ENCODE results near the gene DCAF6.
"Not testable (repeated sequence)": the region's sequence is repeated elsewhere in the genome, so short reads cannot be mapped to it uniquely, and the experiment has no call there.

Gene DCAF6

GRCh38 chr1:167936068-167936929 lies at the start of gene DCAF6:
TSS of gene DCAF6 (plus strand) at chr1:167936683. CDS start at chr1:167936912, 229 bp downstream.
- DNase-seq (ENCODE audit: low read depth in 4 of 4, low spot score in 1 of 4): peak; percentile 82 to 89 (median 86)

- not testable (repeated sequence) for DNase-seq (ENCODE audit: low read depth in 4 of 4, low spot score in 1 of 4)
These were observed 49.3 kb upstream of the DCAF6 start for GRCh38 chr1:167887187-167887586.

GRCh38 chr1:167890400-167890799 lies 46.1 kb upstream of the DCAF6 start:
- DNase-seq (ENCODE audit: low read depth in 4 of 4, low spot score in 1 of 4): no peak

GRCh38 chr1:167893798-167894197 lies 42.7 kb upstream of the DCAF6 start:
- DNase-seq (ENCODE audit: low read depth in 4 of 4, low spot score in 1 of 4): no peak

GRCh38 chr1:167898578-167899222 lies 37.8 kb upstream of the DCAF6 start:
- DNase-seq (ENCODE audit: low read depth in 4 of 4, low spot score in 1 of 4): no peak

GRCh38 chr1:167899253-167899681 lies 37.2 kb upstream of the DCAF6 start:
- DNase-seq (ENCODE audit: low read depth in 4 of 4, low spot score in 1 of 4): no peak

- DNase-seq (ENCODE audit: low read depth in 4 of 4, low spot score in 1 of 4): no peak
These were observed 35.6 kb upstream of the DCAF6 start for GRCh38 chr1:167900907-167901306.

GRCh38 chr1:167904652-167905130 lies 31.8 kb upstream of the DCAF6 start:
- no peak for DNase-seq (ENCODE audit: low read depth in 4 of 4, low spot score in 1 of 4)

- no peak for DNase-seq (ENCODE audit: low read depth in 4 of 4, low spot score in 1 of 4)
These were observed 31.3 kb upstream of the DCAF6 start for GRCh38 chr1:167905182-167905581.

GRCh38 chr1:167905671-167906070 lies 30.8 kb upstream of the DCAF6 start:
- DNase-seq (ENCODE audit: low read depth in 4 of 4, low spot score in 1 of 4): no peak

- DNase-seq (ENCODE audit: low read depth in 4 of 4, low spot score in 1 of 4): no peak
These were observed 26.7 kb upstream of the DCAF6 start for GRCh38 chr1:167909691-167910180.

- DNase-seq (ENCODE audit: low read depth in 4 of 4, low spot score in 1 of 4): no peak
These were observed 26.0 kb upstream of the DCAF6 start for GRCh38 chr1:167910530-167910929.

GRCh38 chr1:167911413-167911812 lies 25.1 kb upstream of the DCAF6 start:
- no peak for DNase-seq (ENCODE audit: low read depth in 4 of 4, low spot score in 1 of 4)

GRCh38 chr1:167912294-167912693 lies 24.2 kb upstream of the DCAF6 start:
- no peak for DNase-seq (ENCODE audit: low read depth in 4 of 4, low spot score in 1 of 4)

GRCh38 chr1:167913895-167914496 lies 22.5 kb upstream of the DCAF6 start, which contains the start of gene ADCY10:
TSS of gene ADCY10 (minus strand) at chr1:167914134. CDS start at chr1:167905140, 8,994 bp downstream.
- DNase-seq (ENCODE audit: low read depth in 4 of 4, low spot score in 1 of 4): no peak

GRCh38 chr1:167915569-167915968 lies 20.9 kb upstream of the DCAF6 start:
- DNase-seq (ENCODE audit: low read depth in 4 of 4, low spot score in 1 of 4): no peak

- no peak for DNase-seq (ENCODE audit: low read depth in 4 of 4, low spot score in 1 of 4)
These were observed 19.5 kb upstream of the DCAF6 start for GRCh38 chr1:167916766-167917511.

- DNase-seq (ENCODE audit: low read depth in 4 of 4, low spot score in 1 of 4): no peak
These were observed 14.5 kb upstream of the DCAF6 start for GRCh38 chr1:167922023-167922422.

- no peak for DNase-seq (ENCODE audit: low read depth in 4 of 4, low spot score in 1 of 4)
These were observed 13.8 kb upstream of the DCAF6 start for GRCh38 chr1:167922611-167923074.

GRCh38 chr1:167923324-167924056 lies 13.0 kb upstream of the DCAF6 start:
- no peak for DNase-seq (ENCODE audit: low read depth in 4 of 4, low spot score in 1 of 4)

All from stimulated activated CD4-positive, alpha-beta T cell treated with anti-CD3 and anti-CD28 coated beads, Interleukin-1b, Interleukin-23, amount 100 ng/mL, for 24 hours (primary cell).